Nephron progenitor cell (in vitro differentiated cells): Measurements from ENCODE around the gene FH.

Source experiments
- DNase-seq: peaks from one replicate; pipeline ENCODE4 v3.0.0; 2021
- H3K27ac Mint-ChIP-seq: 2 replicates; pipeline ENCODE4 v1.8.0; 2021; ENCODE audit warnings: mild to moderate bottlenecking, moderate library complexity, mixed read lengths
- H3K27me3 Mint-ChIP-seq: 2 replicates; pipeline ENCODE4 v1.8.0; 2021; ENCODE audit warnings: mild to moderate bottlenecking, low read depth, mixed read lengths; ENCODE audit not compliant: poor library complexity
- H3K36me3 Mint-ChIP-seq: 2 replicates; pipeline ENCODE4 v1.8.0; 2021; ENCODE audit warnings: low read depth, mixed read lengths
- H3K4me1 Mint-ChIP-seq: 2 replicates; pipeline ENCODE4 v1.8.0; 2021; ENCODE audit warnings: mixed read lengths
- H3K4me3 Mint-ChIP-seq: 2 replicates; pipeline ENCODE4 v1.8.0; 2021; ENCODE audit warnings: mild to moderate bottlenecking, moderate library complexity, mixed read lengths
- H3K9me3 Mint-ChIP-seq: 2 replicates; pipeline ENCODE4 v1.8.0; 2021; ENCODE audit warnings: mild to moderate bottlenecking, moderate library complexity, mixed read lengths
- CTCF ChIP-seq: fragments of 200-600 bp; sonication (generic); IDR thresholded peaks from 2 replicates; pipeline ENCODE4 v1.5.0; 2021; ENCODE audit warnings: antibody characterized with exemption

FH gene

GRCh38 chr1:241464985-241465384, 54.6 kb downstream of the FH start:
- H3K9me3 Mint-ChIP-seq, result peaks cover 15% of the 10 kb centered on the region
- no peak for TF ChIP-seq CTCF
- H3K27me3 Mint-ChIP-seq, result no peaks in the 10 kb centered on the region
- H3K4me1 Mint-ChIP-seq, result peaks cover 14% of the 10 kb centered on the region
- no peak overlapping the region for H3K4me3 Mint-ChIP-seq
- H3K36me3 Mint-ChIP-seq, result no peaks in the 10 kb centered on the region
- no peak overlapping the region for H3K27ac Mint-ChIP-seq
- no peak for DNase-seq

- no peak for TF ChIP-seq CTCF
- no peak overlapping the region for H3K4me3 Mint-ChIP-seq
- peaks cover 11% of the 10 kb centered on the region for H3K4me1 Mint-ChIP-seq
- H3K36me3 Mint-ChIP-seq, result no peaks in the 10 kb centered on the region
- no peak for DNase-seq
- H3K27me3 Mint-ChIP-seq, result no peaks in the 10 kb centered on the region
- no peak overlapping the region for H3K27ac Mint-ChIP-seq
- peaks cover 15% of the 10 kb centered on the region for H3K9me3 Mint-ChIP-seq
Measured at GRCh38 chr1:241462391-241462790, 57.2 kb downstream of the FH start.

- no peak overlapping the region for H3K4me3 Mint-ChIP-seq
- H3K9me3 Mint-ChIP-seq, result peaks cover 4% of the 10 kb centered on the region
- H3K36me3 Mint-ChIP-seq, result no peaks in the 10 kb centered on the region
- H3K4me1 Mint-ChIP-seq, result no peaks in the 10 kb centered on the region
- DNase-seq, result no peak
- no peak overlapping the region for H3K27ac Mint-ChIP-seq
- no peaks in the 10 kb centered on the region for H3K27me3 Mint-ChIP-seq
- no peak for TF ChIP-seq CTCF
Measured at GRCh38 chr1:241460098-241460873, 59.3 kb downstream of the FH start.

GRCh38 chr1:241459186-241459802, 60.3 kb downstream of the FH start:
- TF ChIP-seq CTCF, result no peak
- Mint-ChIP-seq H3K27ac (no peak overlapping the region), H3K36me3 (no peaks in the 10 kb centered on the region), H3K4me3 (no peak overlapping the region), H3K27me3 (no peaks in the 10 kb centered on the region), H3K4me1 (no peaks in the 10 kb centered on the region), H3K9me3 (peaks cover 4% of the 10 kb centered on the region)
- DNase-seq, result no peak

GRCh38 chr1:241457421-241457820, 62.1 kb downstream of the FH start:
- no peak overlapping the region for H3K27ac Mint-ChIP-seq
- H3K36me3 Mint-ChIP-seq, result no peaks in the 10 kb centered on the region
- peaks cover 4% of the 10 kb centered on the region for H3K9me3 Mint-ChIP-seq
- no peak for DNase-seq
- H3K4me1 Mint-ChIP-seq, result no peaks in the 10 kb centered on the region
- H3K27me3 Mint-ChIP-seq, result no peaks in the 10 kb centered on the region
- no peak for TF ChIP-seq CTCF
- H3K4me3 Mint-ChIP-seq, result no peak overlapping the region

GRCh38 chr1:241456743-241457142, 62.8 kb downstream of the FH start:
- H3K9me3 Mint-ChIP-seq, result peaks cover 4% of the 10 kb centered on the region
- no peak for TF ChIP-seq CTCF
- H3K27ac Mint-ChIP-seq, result no peak overlapping the region
- no peak for DNase-seq
- H3K36me3 Mint-ChIP-seq, result no peaks in the 10 kb centered on the region
- H3K4me3 Mint-ChIP-seq, result no peak overlapping the region
- no peaks in the 10 kb centered on the region for H3K4me1 Mint-ChIP-seq
- no peaks in the 10 kb centered on the region for H3K27me3 Mint-ChIP-seq
